ENCODE results near the gene ULBP1. TPM values are rescaled to one million over a fixed set of nuclear protein-coding genes. Genes with fewer than 3 reads are reported as not detected.

ULBP1 gene
- total RNA-seq, 1 experiment from 2014 or later: 0.81 TPM

GRCh38 chr6:149948011-149948410 is 15.7 kb upstream of the ULBP1 start:
- ATAC-seq (no peak), DNase-seq (ENCODE audit: low spot score) (no peak)
- ChIA-PET CTCF (interaction anchor here (0.6 kb wide), 1 partner anchor 14 kb away, joined by 3 read pairs; no protein-coding TSS in a partner anchor), POLR2A (no interaction called here)
- Mint-ChIP-seq H3K27ac (no peak overlapping the region), H3K36me3 (no peaks in the 10 kb centered on the region), H3K9me3 (no peaks in the 10 kb centered on the region), H3K4me3 (no peak overlapping the region), H3K27me3 (ENCODE audit: low read depth) (peaks cover 93% of the 10 kb centered on the region), H3K4me1 (no peaks in the 10 kb centered on the region)
- TF ChIP-seq PRRX2 (CRISPR knock-in tag; IDR thresholded peaks at IDR 0.05) (no peak), EMX1 (CRISPR knock-in tag; IDR thresholded peaks at IDR 0.05) (no peak), STAT6 (CRISPR knock-in tag; conservative IDR thresholded peaks at IDR 0.05; ENCODE audit: low read depth) (no peak), MYBL2 (CRISPR knock-in tag; IDR thresholded peaks at IDR 0.05) (no peak)

GRCh38 chr6:149948616-149949015 is 15.1 kb upstream of the ULBP1 start:
- CTCF ChIA-PET: no interaction called here
- no peak overlapping the region for H3K27ac Mint-ChIP-seq
- DNase-seq (ENCODE audit: low spot score) (no peak), ATAC-seq (no peak)
- no peaks in the 10 kb centered on the region for H3K9me3 Mint-ChIP-seq
- no peaks in the 10 kb centered on the region for H3K36me3 Mint-ChIP-seq
- no peak overlapping the region for H3K4me3 Mint-ChIP-seq
- TF ChIP-seq OVOL2 (CRISPR knock-in tag; IDR thresholded peaks at IDR 0.05; ENCODE audit: borderline replicate concordance) (no peak), ZNF219 (CRISPR knock-in tag; IDR thresholded peaks at IDR 0.05; ENCODE audit: borderline replicate concordance) (no peak), JUN (CRISPR knock-in tag; IDR thresholded peaks at IDR 0.05) (no peak), ZNF396 (CRISPR knock-in tag; IDR thresholded peaks at IDR 0.05; ENCODE audit: borderline replicate concordance) (no peak), AR (CRISPR knock-in tag; IDR thresholded peaks at IDR 0.05) (no peak), ZBTB43 (CRISPR knock-in tag; IDR thresholded peaks at IDR 0.05) (no peak), GABPB1 (CRISPR knock-in tag; IDR thresholded peaks at IDR 0.05) (no peak), AFF4 (CRISPR knock-in tag; IDR thresholded peaks at IDR 0.05; ENCODE audit: borderline replicate concordance) (no peak), MXD4 (CRISPR knock-in tag; IDR thresholded peaks at IDR 0.05; ENCODE audit: borderline replicate concordance) (no peak)
- POLR2A ChIA-PET: no interaction called here
- H3K4me1 Mint-ChIP-seq: 0 out of 2 replicates have a peak, but pooled peaks cover under 1% of the 10 kb centered on the region
- H3K27me3 Mint-ChIP-seq (ENCODE audit: low read depth): peaks cover 93% of the 10 kb centered on the region

Measured in WTC11 (cell line).